SH-SY5Y (cell line): Measurements from ENCODE around the gene LAMA3.

Experiments
- GATA2 ChIP-seq: IDR thresholded peaks from 2 replicates; pipeline ENCODE4 v1.6.1; 2011; ENCODE audit warnings: mild to moderate bottlenecking, low read depth, low read length
- GATA3 ChIP-seq: IDR thresholded peaks from 2 replicates; pipeline ENCODE4 v1.6.1; 2011; ENCODE audit warnings: low read depth, mild to moderate bottlenecking, low read length, moderate library complexity

GRCh38 chr18:23950644-23951043, 261.4 kb downstream of the LAMA3 start:
- TF ChIP-seq GATA2 (no peak), GATA3 (no peak)
